ENCODE results near the gene MEIS3. TPM values are rescaled to one million over a fixed set of nuclear protein-coding genes. Genes with fewer than 3 reads are reported as not detected.
"Not testable (repeated sequence)": the region's sequence is repeated elsewhere in the genome, so short reads cannot be mapped to it uniquely, and the experiment has no call there.

MEIS3 gene
- total RNA-seq, 6 experiments from 2014 or later = 34.1 to 50.3 (median 46.3) TPM

- no peak for TF ChIP-seq CTCF (IDR thresholded peaks at IDR 0.05)
- no peak for DNase-seq
- Mint-ChIP-seq H3K4me1 (ENCODE audit: low read depth) (no peaks in the 10 kb centered on the region), H3K4me3 (no peak overlapping the region), H3K27ac (no peak overlapping the region), H3K9me3 (no peaks in the 10 kb centered on the region), H3K36me3 (ENCODE audit: low read depth) (no peaks in the 10 kb centered on the region), H3K27me3 (ENCODE audit: insufficient read depth) (peaks cover 26% of the 10 kb centered on the region)
Measured at GRCh38 chr19:47398707-47399597, 20.4 kb downstream of the MEIS3 start.

- Mint-ChIP-seq H3K4me3 (no peak overlapping the region), H3K9me3 (no peaks in the 10 kb centered on the region), H3K4me1 (ENCODE audit: low read depth) (peaks cover 5% of the 10 kb centered on the region), H3K27ac (no peak overlapping the region), H3K36me3 (ENCODE audit: low read depth) (no peaks in the 10 kb centered on the region), H3K27me3 (ENCODE audit: insufficient read depth) (peaks cover 28% of the 10 kb centered on the region)
- peak; percentile 51 for DNase-seq
- peak; percentile 95 for TF ChIP-seq CTCF (IDR thresholded peaks at IDR 0.05)
Measured at GRCh38 chr19:47391510-47392223, 27.7 kb downstream of the MEIS3 start.

- Mint-ChIP-seq H3K27me3 (ENCODE audit: insufficient read depth) (peaks cover 23% of the 10 kb centered on the region), H3K9me3 (no peaks in the 10 kb centered on the region), H3K36me3 (ENCODE audit: low read depth) (no peaks in the 10 kb centered on the region), H3K27ac (no peak overlapping the region), H3K4me3 (no peak overlapping the region), H3K4me1 (ENCODE audit: low read depth) (peaks cover 5% of the 10 kb centered on the region)
- no peak for TF ChIP-seq CTCF (IDR thresholded peaks at IDR 0.05)
- DNase-seq = no peak
Measured at GRCh38 chr19:47390533-47391488, 28.5 kb downstream of the MEIS3 start.

- H3K9me3 Mint-ChIP-seq = no peaks in the 10 kb centered on the region
- H3K4me1 Mint-ChIP-seq (ENCODE audit: low read depth) = peaks cover 5% of the 10 kb centered on the region
- DNase-seq = no peak
- H3K27ac Mint-ChIP-seq = peak overlapping the region; percentile 36; the same call in 1 of the 2 replicates
- H3K27me3 Mint-ChIP-seq (ENCODE audit: insufficient read depth) = peaks cover 11% of the 10 kb centered on the region
- no peaks in the 10 kb centered on the region for H3K36me3 Mint-ChIP-seq (ENCODE audit: low read depth)
- H3K4me3 Mint-ChIP-seq = no peak overlapping the region
- TF ChIP-seq CTCF (IDR thresholded peaks at IDR 0.05) = no peak
Measured at GRCh38 chr19:47389150-47389556, 30.2 kb downstream of the MEIS3 start.

- DNase-seq; H3K4me3 Mint-ChIP-seq; H3K27ac Mint-ChIP-seq; H3K36me3 Mint-ChIP-seq (ENCODE audit: low read depth); H3K4me1 Mint-ChIP-seq (ENCODE audit: low read depth); H3K9me3 Mint-ChIP-seq: not testable (repeated sequence)
- H3K27me3 Mint-ChIP-seq (ENCODE audit: insufficient read depth) = peaks cover 11% of the 10 kb centered on the region
Measured at GRCh38 chr19:47388721-47389120, 30.6 kb downstream of the MEIS3 start.

- not testable (repeated sequence) for H3K9me3 Mint-ChIP-seq; H3K4me3 Mint-ChIP-seq; H3K27ac Mint-ChIP-seq; DNase-seq; H3K27me3 Mint-ChIP-seq (ENCODE audit: insufficient read depth); H3K36me3 Mint-ChIP-seq (ENCODE audit: low read depth); H3K4me1 Mint-ChIP-seq (ENCODE audit: low read depth)
Measured at GRCh38 chr19:47387623-47388022, 31.7 kb downstream of the MEIS3 start.

GRCh38 chr19:47386582-47386981 is 32.7 kb downstream of the MEIS3 start:
- H3K27ac Mint-ChIP-seq; H3K4me1 Mint-ChIP-seq (ENCODE audit: low read depth); H3K36me3 Mint-ChIP-seq (ENCODE audit: low read depth); H3K9me3 Mint-ChIP-seq; H3K27me3 Mint-ChIP-seq (ENCODE audit: insufficient read depth); H3K4me3 Mint-ChIP-seq; DNase-seq: not testable (repeated sequence)

- H3K27ac Mint-ChIP-seq; H3K9me3 Mint-ChIP-seq; DNase-seq; H3K27me3 Mint-ChIP-seq (ENCODE audit: insufficient read depth); H3K4me3 Mint-ChIP-seq; H3K36me3 Mint-ChIP-seq (ENCODE audit: low read depth); H3K4me1 Mint-ChIP-seq (ENCODE audit: low read depth): not testable (repeated sequence)
Measured at GRCh38 chr19:47384533-47384932, 34.8 kb downstream of the MEIS3 start.

- H3K36me3 Mint-ChIP-seq (ENCODE audit: low read depth); H3K27ac Mint-ChIP-seq; DNase-seq; H3K27me3 Mint-ChIP-seq (ENCODE audit: insufficient read depth); H3K4me3 Mint-ChIP-seq; H3K9me3 Mint-ChIP-seq; H3K4me1 Mint-ChIP-seq (ENCODE audit: low read depth): not testable (repeated sequence)
Measured at GRCh38 chr19:47383890-47384289, 35.4 kb downstream of the MEIS3 start.

Data from HFFc6 (cell line).